Trophoblast cell (in vitro differentiated cells and primary cell): Measurements from ENCODE around the gene RNLS.

ENCODE experiments used
- DNase-seq, 2 donors: peaks; one replicate each; pipeline ENCODE4 v3.0.0-alpha.2; 2016
- H2AFZ ChIP-seq: 2 replicates; pipeline ENCODE4 v1.6.1; 2013; ENCODE audit warnings: low read length, moderate library complexity, mild to moderate bottlenecking; ENCODE audit not compliant: insufficient read depth, poor library complexity
- H2AK5ac ChIP-seq: 2 replicates; pipeline ENCODE4 v1.6.1; 2013; ENCODE audit warnings: mild to moderate bottlenecking, low read length
- H2BK120ac ChIP-seq: 2 replicates; pipeline ENCODE4 v1.6.1; 2013; ENCODE audit warnings: low read length, mild to moderate bottlenecking, moderate library complexity; ENCODE audit not compliant: insufficient read depth, poor library complexity
- H2BK12ac ChIP-seq: 2 replicates; pipeline ENCODE4 v1.6.1; 2013; ENCODE audit warnings: mild to moderate bottlenecking, low read length, moderate library complexity
- H2BK5ac ChIP-seq: 2 replicates; pipeline ENCODE4 v1.6.1; 2013; ENCODE audit warnings: low read length, low read depth, moderate library complexity, mild to moderate bottlenecking; ENCODE audit not compliant: poor library complexity
- H3K14ac ChIP-seq: 2 replicates; pipeline ENCODE4 v1.6.1; 2013; ENCODE audit warnings: mild to moderate bottlenecking, low read length
- H3K18ac ChIP-seq: 2 replicates; pipeline ENCODE4 v1.6.1; 2013; ENCODE audit warnings: mild to moderate bottlenecking, low read length
- H3K23ac ChIP-seq: 2 replicates; pipeline ENCODE4 v1.6.1; 2013; ENCODE audit warnings: low read length
- H3K27ac ChIP-seq: 2 replicates; pipeline ENCODE4 v1.5.1; 2013; ENCODE audit warnings: low read depth, mild to moderate bottlenecking, inconsistent platforms, low read length, moderate library complexity
- H3K27me3 ChIP-seq: 2 replicates; pipeline ENCODE4 v1.6.1; 2013; ENCODE audit warnings: inconsistent platforms, mild to moderate bottlenecking, low read length, moderate library complexity; ENCODE audit not compliant: insufficient read depth
- H3K36me3 ChIP-seq, 2 experiments: 1 replicate in 1 of 2; 2 replicates in 1 of 2; pipeline ENCODE4 v1.6.1; 2013; ENCODE audit warnings: low read length in 2 of 2, mild to moderate bottlenecking in 2 of 2, moderate library complexity in 1 of 2; ENCODE audit not compliant: insufficient read depth in 2 of 2, control insufficient read depth in 1 of 2
- H3K4ac ChIP-seq: 2 replicates; pipeline ENCODE4 v1.6.1; 2013; ENCODE audit warnings: low read depth, mild to moderate bottlenecking, low read length, moderate library complexity
- H3K4me1 ChIP-seq, 2 experiments: 1 replicate in 1 of 2; 2 replicates in 1 of 2; pipeline ENCODE4 v1.6.1; 2013; ENCODE audit warnings: low read length in 2 of 2, mild to moderate bottlenecking in 2 of 2, moderate library complexity in 1 of 2; ENCODE audit not compliant: insufficient read depth in 2 of 2, control insufficient read depth in 1 of 2
- H3K4me2 ChIP-seq: 2 replicates; pipeline ENCODE4 v1.6.1; 2013; ENCODE audit warnings: inconsistent platforms, mild to moderate bottlenecking, low read length, moderate library complexity
- H3K4me3 ChIP-seq: 2 replicates; pipeline ENCODE4 v1.5.1; 2013; ENCODE audit warnings: mild to moderate bottlenecking, low read depth, low read length, inconsistent platforms
- H3K79me1 ChIP-seq: one replicate; pipeline ENCODE4 v1.6.1; 2013; ENCODE audit warnings: low read length
- H3K79me2 ChIP-seq: 2 replicates; pipeline ENCODE4 v1.6.1; 2013; ENCODE audit warnings: low read length, mild to moderate bottlenecking; ENCODE audit not compliant: control insufficient read depth, insufficient read depth, poor library complexity
- H3K9ac ChIP-seq: 2 replicates; pipeline ENCODE4 v1.6.1; 2013; ENCODE audit warnings: mild to moderate bottlenecking, low read length
- H3K9me3 ChIP-seq: 2 replicates; pipeline ENCODE4 v1.6.1; 2013; ENCODE audit warnings: low read depth, mild to moderate bottlenecking, control low read depth, inconsistent platforms, low read length; ENCODE audit not compliant: insufficient read depth
- H4K12ac ChIP-seq: 2 replicates; pipeline ENCODE4 v1.6.1; 2013; ENCODE audit warnings: low read depth, mild to moderate bottlenecking, low read length, moderate library complexity
- H4K8ac ChIP-seq: 2 replicates; pipeline ENCODE4 v1.6.1; 2013; ENCODE audit warnings: low read depth, mild to moderate bottlenecking, low read length, moderate library complexity
- H4K91ac ChIP-seq: one replicate; pipeline ENCODE4 v1.6.1; 2013; ENCODE audit warnings: low read depth, mild to moderate bottlenecking, low read length, moderate library complexity
- WGBS: extraction: QIAGEN DNeasy Blood & Tissue Kit; methylation state at CpG from one replicate; pipeline ENCODE4 v1.1.7; 2013; ENCODE audit warnings: missing lambda C conversion rate; ENCODE audit not compliant: insufficient read length, insufficient coverage; ENCODE audit errors: extremely low coverage; 5-methylcytosine and 5-hydroxymethylcytosine counted together

Gene RNLS

GRCh38 chr10:88466786-88467185 is 116.3 kb downstream of the RNLS start:
- Histone ChIP-seq H3K23ac (no peak overlapping the region), H4K8ac (no peak overlapping the region), H2BK5ac (no peak overlapping the region), H3K9me3 (no peaks in the 10 kb centered on the region), H3K9ac (no peak overlapping the region), H4K91ac (no peak overlapping the region), H3K4me3 (no peak overlapping the region), H3K4ac (no peak overlapping the region), H3K79me2 (no peaks in the 10 kb centered on the region), H3K79me1 (no peaks in the 10 kb centered on the region), H3K27ac (no peak overlapping the region), H2BK120ac (no peak overlapping the region), H3K4me2 (no peak overlapping the region), H2AFZ (no peak overlapping the region), H2BK12ac (no peak overlapping the region), H2AK5ac (no peak overlapping the region), H3K27me3 (no peaks in the 10 kb centered on the region), H3K14ac (no peak overlapping the region), H3K4me1 (no peaks in the 10 kb centered on the region), H4K12ac (no peak overlapping the region), H3K36me3 (no peaks in the 10 kb centered on the region), H3K18ac (no peak overlapping the region)
- no CpG with 5 or more reads among the region's 3 CpGs for WGBS
- no peak for DNase-seq

GRCh38 chr10:88465765-88466164 is 117.4 kb downstream of the RNLS start:
- Histone ChIP-seq H3K79me2 (no peaks in the 10 kb centered on the region), H4K12ac (no peak overlapping the region), H3K18ac (no peak overlapping the region), H3K79me1 (no peaks in the 10 kb centered on the region), H3K4me2 (no peak overlapping the region), H3K9ac (no peak overlapping the region), H4K8ac (no peak overlapping the region), H2BK12ac (no peak overlapping the region), H3K4me1 (no peaks in the 10 kb centered on the region), H3K4ac (no peak overlapping the region), H3K23ac (no peak overlapping the region), H2AK5ac (no peak overlapping the region), H3K27me3 (no peaks in the 10 kb centered on the region), H2BK120ac (no peak overlapping the region), H3K9me3 (no peaks in the 10 kb centered on the region), H4K91ac (no peak overlapping the region), H3K4me3 (no peak overlapping the region), H3K27ac (no peak overlapping the region), H2BK5ac (no peak overlapping the region), H2AFZ (no peak overlapping the region), H3K14ac (no peak overlapping the region), H3K36me3 (no peaks in the 10 kb centered on the region)
- DNase-seq, result no peak

GRCh38 chr10:88463811-88464210 is 119.3 kb downstream of the RNLS start:
- Histone ChIP-seq H2AK5ac (no peak overlapping the region), H3K9me3 (no peaks in the 10 kb centered on the region), H3K4me1 (no peaks in the 10 kb centered on the region), H3K4ac (no peak overlapping the region), H3K79me1 (no peaks in the 10 kb centered on the region), H3K4me3 (no peak overlapping the region), H3K27me3 (no peaks in the 10 kb centered on the region), H3K9ac (no peak overlapping the region), H3K79me2 (no peaks in the 10 kb centered on the region), H3K23ac (no peak overlapping the region), H3K14ac (no peak overlapping the region), H2BK120ac (no peak overlapping the region), H3K36me3 (no peaks in the 10 kb centered on the region), H3K4me2 (no peak overlapping the region), H4K12ac (no peak overlapping the region), H4K8ac (no peak overlapping the region), H4K91ac (no peak overlapping the region), H2AFZ (no peak overlapping the region), H3K18ac (no peak overlapping the region), H2BK5ac (no peak overlapping the region), H2BK12ac (no peak overlapping the region), H3K27ac (no peak overlapping the region)
- no CpG with 5 or more reads among the region's 1 CpG for WGBS
- no peak for DNase-seq

GRCh38 chr10:88461426-88461825 is 121.7 kb downstream of the RNLS start:
- no peak overlapping the region for H3K23ac ChIP-seq
- no peak overlapping the region for H3K4me2 ChIP-seq
- no peaks in the 10 kb centered on the region for H3K27me3 ChIP-seq
- no peaks in the 10 kb centered on the region for H3K79me1 ChIP-seq
- no peak overlapping the region for H3K4ac ChIP-seq
- no peak overlapping the region for H2BK12ac ChIP-seq
- H3K9me3 ChIP-seq, result no peaks in the 10 kb centered on the region
- H3K27ac ChIP-seq, result no peak overlapping the region
- H3K18ac ChIP-seq, result no peak overlapping the region
- no CpG with 5 or more reads among the region's 1 CpG for WGBS
- no peak overlapping the region for H2AK5ac ChIP-seq
- H2BK120ac ChIP-seq, result no peak overlapping the region
- no peak overlapping the region for H4K12ac ChIP-seq
- H4K91ac ChIP-seq, result no peak overlapping the region
- H2BK5ac ChIP-seq, result no peak overlapping the region
- no peak overlapping the region for H4K8ac ChIP-seq
- H3K4me1 ChIP-seq, result no peaks in the 10 kb centered on the region
- DNase-seq, result peak; percentile 68 to 80
- no peak overlapping the region for H2AFZ ChIP-seq
- no peaks in the 10 kb centered on the region for H3K79me2 ChIP-seq
- H3K9ac ChIP-seq, result no peak overlapping the region
- no peak overlapping the region for H3K14ac ChIP-seq
- no peaks in the 10 kb centered on the region for H3K36me3 ChIP-seq
- H3K4me3 ChIP-seq, result no peak overlapping the region
